ENCODE data around the gene USP34. TPM values are rescaled to one million over a fixed set of nuclear protein-coding genes. Genes with fewer than 3 reads are reported as not detected.

USP34 gene
- total and polyA plus RNA-seq, 9 of the 15 experiments (the other 6 are each of a cell fraction or from before 2014, with no cell fraction given): 19.8 to 108 (median 67.8) TPM

DNA sequence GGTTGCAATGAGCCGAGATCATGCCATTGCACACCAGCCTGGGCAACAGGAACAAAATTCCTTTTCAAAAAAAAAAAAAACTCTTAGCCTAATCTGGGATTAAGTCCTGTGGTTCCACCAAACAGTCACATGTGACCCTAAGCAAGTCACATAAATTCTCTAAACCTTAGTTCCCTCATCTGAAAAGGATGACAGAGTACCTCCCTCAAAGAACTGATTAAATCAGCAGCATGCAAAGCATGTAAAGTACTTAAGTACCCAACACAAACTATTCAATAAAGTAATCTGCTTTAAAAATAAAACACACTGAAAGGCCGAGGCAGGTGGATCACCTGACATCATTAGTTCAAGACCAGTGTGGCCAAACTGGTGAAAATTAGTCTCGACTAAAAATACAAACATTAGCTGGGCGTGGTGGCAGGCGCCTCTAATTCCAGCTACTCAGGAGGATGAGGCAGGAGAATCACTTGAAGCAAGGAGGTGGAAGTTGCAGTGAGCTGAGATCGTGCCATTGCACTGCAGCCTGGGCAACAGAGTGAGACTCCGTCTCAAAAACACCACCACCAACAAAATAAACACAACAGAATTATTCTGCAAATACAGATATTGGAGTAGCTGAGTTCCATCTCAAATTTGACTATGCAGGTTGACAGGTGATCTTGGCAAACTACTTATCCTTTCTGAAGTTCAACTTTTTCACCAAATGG lies 7.0 kb downstream of the USP34 start (continued):
- TF ChIP-seq ZBTB33 (CRISPR knock-in tag; IDR thresholded peaks at IDR 0.05) (peak; percentile 10; the same call in 1 of the 2 replicates), UBTF (IDR thresholded peaks at IDR 0.05; ENCODE audit: borderline replicate concordance in 1 of 2, low read depth in 2 of 2, low read length in 2 of 2) (no peak), HNRNPL (IDR thresholded peaks at IDR 0.05; ENCODE audit: low read depth, low read length) (no peak), HNRNPUL1 (IDR thresholded peaks at IDR 0.05; ENCODE audit: low read length) (no peak), ZC3H4 (CRISPR knock-in tag; IDR thresholded peaks at IDR 0.05; ENCODE audit: borderline replicate concordance) (no peak), BRF1 (IDR thresholded peaks at IDR 0.05; ENCODE audit: borderline replicate concordance, extremely low read depth, insufficient read length) (no peak), HDAC6 (IDR thresholded peaks at IDR 0.05; ENCODE audit: low read depth, low read length) (no peak), SRF (CRISPR knock-in tag; IDR thresholded peaks at IDR 0.05) (no peak), ZNF780A (CRISPR knock-in tag; IDR thresholded peaks at IDR 0.05) (no peak), TGIF2 (CRISPR knock-in tag; IDR thresholded peaks at IDR 0.05) (no peak), RREB1 (CRISPR knock-in tag; IDR thresholded peaks at IDR 0.05) (no peak), ZNF384 (IDR thresholded peaks at IDR 0.05; ENCODE audit: low read depth, low read length) (0 out of 2 replicates have a peak, but pooled peaks have one; percentile 33), POLR2AphosphoS5 (IDR thresholded peaks at IDR 0.05; ENCODE audit: control insufficient read depth, insufficient read depth, low read depth, low read length) (no peak), TCFL5 (CRISPR knock-in tag; conservative IDR thresholded peaks at IDR 0.05) (no peak)
- TF ChIP-seq, protein P1, sequence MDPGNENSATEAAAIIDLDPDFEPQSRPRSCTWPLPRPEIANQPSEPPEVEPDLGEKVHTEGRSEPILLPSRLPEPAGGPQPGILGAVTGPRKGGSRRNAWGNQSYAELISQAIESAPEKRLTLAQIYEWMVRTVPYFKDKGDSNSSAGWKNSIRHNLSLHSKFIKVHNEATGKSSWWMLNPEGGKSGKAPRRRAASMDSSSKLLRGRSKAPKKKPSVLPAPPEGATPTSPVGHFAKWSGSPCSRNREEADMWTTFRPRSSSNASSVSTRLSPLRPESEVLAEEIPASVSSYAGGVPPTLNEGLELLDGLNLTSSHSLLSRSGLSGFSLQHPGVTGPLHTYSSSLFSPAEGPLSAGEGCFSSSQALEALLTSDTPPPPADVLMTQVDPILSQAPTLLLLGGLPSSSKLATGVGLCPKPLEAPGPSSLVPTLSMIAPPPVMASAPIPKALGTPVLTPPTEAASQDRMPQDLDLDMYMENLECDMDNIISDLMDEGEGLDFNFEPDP (CRISPR knock-in tag; IDR thresholded peaks at IDR 0.05): no peak

Data from K562 (cell line).